ENCODE measurements around the gene PI3. TPM values are rescaled to one million over a fixed set of nuclear protein-coding genes. Genes with fewer than 3 reads are reported as not detected.

The PI3 gene
- polyA plus RNA-seq, 2 of the 4 experiments (the other 2 are of a cell fraction) = 0.18 to 0.35 TPM

- ATAC-seq (no peak), DNase-seq (ENCODE audit: low read depth in 1 of 2, low spot score in 1 of 2) (no peak), FAIRE-seq (no peak)
- POLR2A ChIA-PET = no interaction called here
- H3K4me3 ChIP-seq = no peak overlapping the region
- H3K4me1 ChIP-seq = no peaks in the 10 kb centered on the region
- H3K4me2 ChIP-seq = no peak overlapping the region
- no peaks in the 10 kb centered on the region for H3K9me3 ChIP-seq
- TF ChIP-seq ZFP36 (IDR thresholded peaks at IDR 0.05; ENCODE audit: borderline replicate concordance, partially characterized antibody) (no peak), FOSB (CRISPR knock-in tag; IDR thresholded peaks at IDR 0.05) (no peak), JUNB (IDR thresholded peaks at IDR 0.05) (no peak), MAX (IDR thresholded peaks at IDR 0.05) (no peak), NFE2L2 (conservative IDR thresholded peaks at IDR 0.05; ENCODE audit: low read length) (no peak), ZSCAN20 (CRISPR knock-in tag; IDR thresholded peaks at IDR 0.05) (no peak), ESRRA (IDR thresholded peaks at IDR 0.05; ENCODE audit: borderline replicate concordance, low read length) (no peak), SREBF2 (IDR thresholded peaks at IDR 0.05) (no peak), HOXA7 (CRISPR knock-in tag; IDR thresholded peaks at IDR 0.05) (no peak), RAD21 (conservative IDR thresholded peaks at IDR 0.05 in 1 of 2, IDR thresholded peaks at IDR 0.05 in 1 of 2) (no peak), POLR2A (IDR thresholded peaks at IDR 0.05; ENCODE audit: low read length) (no peak), GATA3 (IDR thresholded peaks at IDR 0.05; ENCODE audit: borderline replicate concordance) (no peak), RARB (CRISPR knock-in tag; IDR thresholded peaks at IDR 0.05) (no peak), FOXS1 (CRISPR knock-in tag; IDR thresholded peaks at IDR 0.05) (no peak), CHD4 (IDR thresholded peaks at IDR 0.05; ENCODE audit: borderline replicate concordance) (no peak), ATOH8 (CRISPR knock-in tag; IDR thresholded peaks at IDR 0.05; ENCODE audit: low read depth) (no peak)
- TF ChIP-seq, protein P1, sequence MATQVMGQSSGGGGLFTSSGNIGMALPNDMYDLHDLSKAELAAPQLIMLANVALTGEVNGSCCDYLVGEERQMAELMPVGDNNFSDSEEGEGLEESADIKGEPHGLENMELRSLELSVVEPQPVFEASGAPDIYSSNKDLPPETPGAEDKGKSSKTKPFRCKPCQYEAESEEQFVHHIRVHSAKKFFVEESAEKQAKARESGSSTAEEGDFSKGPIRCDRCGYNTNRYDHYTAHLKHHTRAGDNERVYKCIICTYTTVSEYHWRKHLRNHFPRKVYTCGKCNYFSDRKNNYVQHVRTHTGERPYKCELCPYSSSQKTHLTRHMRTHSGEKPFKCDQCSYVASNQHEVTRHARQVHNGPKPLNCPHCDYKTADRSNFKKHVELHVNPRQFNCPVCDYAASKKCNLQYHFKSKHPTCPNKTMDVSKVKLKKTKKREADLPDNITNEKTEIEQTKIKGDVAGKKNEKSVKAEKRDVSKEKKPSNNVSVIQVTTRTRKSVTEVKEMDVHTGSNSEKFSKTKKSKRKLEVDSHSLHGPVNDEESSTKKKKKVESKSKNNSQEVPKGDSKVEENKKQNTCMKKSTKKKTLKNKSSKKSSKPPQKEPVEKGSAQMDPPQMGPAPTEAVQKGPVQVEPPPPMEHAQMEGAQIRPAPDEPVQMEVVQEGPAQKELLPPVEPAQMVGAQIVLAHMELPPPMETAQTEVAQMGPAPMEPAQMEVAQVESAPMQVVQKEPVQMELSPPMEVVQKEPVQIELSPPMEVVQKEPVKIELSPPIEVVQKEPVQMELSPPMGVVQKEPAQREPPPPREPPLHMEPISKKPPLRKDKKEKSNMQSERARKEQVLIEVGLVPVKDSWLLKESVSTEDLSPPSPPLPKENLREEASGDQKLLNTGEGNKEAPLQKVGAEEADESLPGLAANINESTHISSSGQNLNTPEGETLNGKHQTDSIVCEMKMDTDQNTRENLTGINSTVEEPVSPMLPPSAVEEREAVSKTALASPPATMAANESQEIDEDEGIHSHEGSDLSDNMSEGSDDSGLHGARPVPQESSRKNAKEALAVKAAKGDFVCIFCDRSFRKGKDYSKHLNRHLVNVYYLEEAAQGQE (IDR thresholded peaks at IDR 0.05) = no peak
- no peak overlapping the region for H3K27ac ChIP-seq
- CTCF ChIA-PET = no interaction called here
- 19% methylated on average over 2 of the region's 2 CpGs for WGBS (ENCODE audit: missing lambda C conversion rate)
These were observed 18.6 kb downstream of the PI3 start for GRCh38 chr20:45193331-45193730.

DNA sequence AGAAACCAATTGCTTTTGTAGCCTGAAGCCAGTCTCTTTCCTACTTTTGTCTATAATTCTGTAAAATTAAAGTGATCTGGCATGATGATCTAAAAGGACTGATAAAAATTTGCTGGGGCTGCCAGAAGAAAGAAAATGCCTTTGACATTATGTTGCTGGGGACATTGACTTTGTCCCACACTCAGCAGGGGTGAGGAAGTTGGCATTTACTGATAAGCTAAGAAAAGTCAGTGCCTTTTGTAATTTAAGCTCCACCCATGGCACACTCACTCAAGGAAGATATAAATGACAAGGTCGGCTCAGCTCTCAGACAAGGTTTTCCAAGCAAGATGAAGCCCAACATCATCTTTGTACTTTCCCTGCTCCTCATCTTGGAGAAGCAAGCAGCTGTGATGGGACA, 32.0 kb downstream of the PI3 start, which contains the start of gene SEMG1:
SEMG1 (plus strand) TSS at position 309 of the 400 bp plus-strand sequence; CDS start at position 330, 21 bp downstream.
- ChIA-PET CTCF (interaction anchor here (1.5 kb wide), 1 partner anchor 111 kb away, joined by 4 read pairs; no protein-coding TSS in a partner anchor), POLR2A (no interaction called here)
- DNase-seq (ENCODE audit: low read depth in 1 of 2, low spot score in 1 of 2) (no peak), FAIRE-seq (no peak), ATAC-seq (no peak)
- 0% methylated on average over 1 of the region's 1 CpG for WGBS (ENCODE audit: missing lambda C conversion rate)
- Histone ChIP-seq H3K4me1 (no peaks in the 10 kb centered on the region), H3K4me2 (no peak within 1 kb of the TSS), H3K27ac (no peak within 1 kb of the TSS), H3K4me3 (no peak within 1 kb of the TSS), H3K9me3 (no peaks in the 10 kb centered on the region; the same call in 2 of the 3 replicates)
- TF ChIP-seq PHF8 (IDR thresholded peaks at IDR 0.05; ENCODE audit: borderline replicate concordance, low read depth) (no peak), EP300 (IDR thresholded peaks at IDR 0.05) (no peak), NR3C1 (IDR thresholded peaks at IDR 0.05) (no peak), HOXB13 (CRISPR knock-in tag; IDR thresholded peaks at IDR 0.05; ENCODE audit: low read depth) (no peak), RFX5 (IDR thresholded peaks at IDR 0.05) (no peak), HDAC2 (IDR thresholded peaks at IDR 0.05) (no peak), FOXS1 (CRISPR knock-in tag; IDR thresholded peaks at IDR 0.05) (no peak), EHMT2 (IDR thresholded peaks at IDR 0.05; ENCODE audit: low read depth) (no peak), RNF2 (IDR thresholded peaks at IDR 0.05; ENCODE audit: borderline replicate concordance, low read depth) (no peak), CBX2 (IDR thresholded peaks at IDR 0.05; ENCODE audit: borderline replicate concordance, low read depth) (no peak)

All from A549 (cell line).